ENCODE results near the gene MYH11. TPM values are rescaled to one million over a fixed set of nuclear protein-coding genes. Genes with fewer than 3 reads are reported as not detected.

The MYH11 gene
- total and polyA plus RNA-seq, 2 of the 13 experiments (the other 11 are each of a cell fraction or from before 2014, with no cell fraction given): not detected

GRCh38 chr16:15671530-15672117 is 185.2 kb downstream of the MYH11 start (continued):
- TF ChIP-seq RBM39 (IDR thresholded peaks at IDR 0.05; ENCODE audit: low read depth, low read length, poor library complexity, severe bottlenecking): no peak
- TF ChIP-seq ZNF609 (CRISPR knock-in tag; IDR thresholded peaks at IDR 0.05; ENCODE audit: borderline replicate concordance): 0 out of 2 replicates have a peak, but pooled peaks have one; percentile 6
- no peak for TF ChIP-seq SNAI1 (CRISPR knock-in tag; IDR thresholded peaks at IDR 0.05; ENCODE audit: borderline replicate concordance)
- no peak for TF ChIP-seq SOX5 (CRISPR knock-in tag; IDR thresholded peaks at IDR 0.05; ENCODE audit: borderline replicate concordance)
- TF ChIP-seq ZNF605 (CRISPR knock-in tag; IDR thresholded peaks at IDR 0.05): no peak
- no peak for TF ChIP-seq THAP9 (CRISPR knock-in tag; IDR thresholded peaks at IDR 0.05; ENCODE audit: borderline replicate concordance)
- no peak for TF ChIP-seq HMGA1 (CRISPR knock-in tag; conservative IDR thresholded peaks at IDR 0.05)
- TF ChIP-seq ZNF468 (CRISPR knock-in tag; IDR thresholded peaks at IDR 0.05): no peak
- TF ChIP-seq ZNF746 (CRISPR knock-in tag; IDR thresholded peaks at IDR 0.05): no peak
- TF ChIP-seq ZNF101 (CRISPR knock-in tag; IDR thresholded peaks at IDR 0.05; ENCODE audit: borderline replicate concordance, low read depth): no peak
- no peak for TF ChIP-seq MTF1 (CRISPR knock-in tag; IDR thresholded peaks at IDR 0.05)
- no peak for TF ChIP-seq ZNF615 (CRISPR knock-in tag; IDR thresholded peaks at IDR 0.05; ENCODE audit: borderline replicate concordance)
- TF ChIP-seq TRAFD1 (CRISPR knock-in tag; IDR thresholded peaks at IDR 0.05; ENCODE audit: borderline replicate concordance): no peak

Data from HepG2 (cell line).